Measurements from ENCODE around the gene ARHGAP30.
"Not testable (repeated sequence)": the region's sequence is repeated elsewhere in the genome, so short reads cannot be mapped to it uniquely, and the experiment has no call there.

ARHGAP30 gene

DNA sequence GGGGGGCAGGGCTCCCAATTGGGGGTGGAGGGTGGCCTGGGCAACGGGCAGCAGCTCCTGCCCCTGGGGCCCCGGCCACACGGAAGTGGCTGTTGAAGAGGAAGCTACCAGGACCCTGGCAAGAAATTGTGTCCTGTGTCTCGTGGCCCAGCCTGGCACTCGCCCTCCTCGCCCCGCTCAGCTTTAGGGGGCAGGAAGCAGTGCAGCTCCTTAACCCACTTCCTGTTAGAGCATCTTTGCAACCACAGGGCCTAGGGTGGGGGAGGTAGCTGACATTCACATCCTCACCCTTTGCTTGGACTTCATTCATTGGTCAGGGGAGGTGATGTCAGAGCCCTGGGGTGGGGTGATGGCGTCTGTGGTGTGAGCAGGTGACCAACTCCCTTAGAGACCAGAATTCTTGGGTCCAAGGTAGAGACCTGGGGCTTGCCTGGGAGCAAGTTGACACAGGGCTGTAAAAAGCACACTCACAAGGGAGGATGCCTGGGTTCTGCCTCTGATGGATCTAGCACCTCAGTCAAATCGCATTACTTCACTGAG lies at the start of gene ARHGAP30:
ARHGAP30 (minus strand) TSS at position 161 of the 540 bp plus-strand sequence. CDS start 267 bp downstream, outside the sequence.
- Histone ChIP-seq H3K4me3 (ENCODE audit: low read depth, low read length) (no peak within 1 kb of the TSS), H3K36me3 (replicated peaks) (no peaks in the 10 kb centered on the region), H3K27ac (no peak within 1 kb of the TSS), H3K27me3 (replicated peaks) (no peaks in the 10 kb centered on the region)
- in situ Hi-C loops (cut with HindIII; ENCODE audit: low pct_ligation_motif_present, low sequenced_read_pairs), result no loop called here
- TF ChIP-seq CTCF (IDR thresholded peaks at IDR 0.05; ENCODE audit: low read depth, low read length, missing control alignments), result no peak
- DNase-seq, result no peak

DNA sequence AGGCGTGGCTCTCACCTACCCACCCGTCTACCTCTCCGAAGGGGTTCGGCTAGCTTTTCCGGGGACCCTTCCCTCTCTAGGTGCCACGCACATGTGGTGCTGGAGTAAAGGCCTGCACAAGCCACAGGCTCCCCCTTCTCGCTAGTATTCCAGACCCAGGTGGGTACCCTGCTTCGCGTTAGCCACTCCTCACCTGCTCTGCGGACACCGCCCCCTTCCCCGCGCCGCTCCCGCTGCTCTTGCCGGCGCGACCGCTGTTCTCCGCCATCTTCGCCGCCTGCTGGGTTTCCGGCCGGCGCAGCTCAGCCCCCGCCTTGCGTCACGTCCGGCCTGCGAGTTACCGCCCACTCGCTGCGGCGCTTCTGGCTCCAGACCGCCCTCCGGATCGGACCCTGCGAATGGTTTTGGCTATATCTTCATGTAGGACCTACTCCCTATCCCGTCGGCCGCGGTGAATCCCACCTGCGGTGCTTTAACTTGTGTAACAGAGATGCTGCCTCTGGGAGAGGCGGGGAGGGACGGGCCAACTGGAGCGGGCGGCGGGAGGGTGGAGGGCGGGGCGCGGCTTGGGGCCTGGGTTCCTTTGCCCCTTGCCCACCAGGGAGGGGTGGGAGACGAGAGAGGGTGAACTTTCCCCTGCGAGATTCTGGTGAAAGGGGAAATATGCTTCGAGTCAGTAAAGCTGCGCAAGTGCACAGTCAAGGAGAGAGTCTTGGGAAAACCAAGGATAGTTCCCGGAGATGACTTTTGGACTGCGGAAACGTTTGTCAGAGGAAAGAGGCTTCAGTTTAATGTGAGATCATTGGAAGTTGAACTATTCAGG lies 48.3 kb upstream of the ARHGAP30 start, which contains the start of the genes NIT1 and PFDN2:
NIT1 (plus strand) TSS at position 347 of the 823 bp plus-strand sequence; CDS start at position 419, 72 bp downstream.
PFDN2 (minus strand) TSS at position 279 of the 823 bp plus-strand sequence; CDS start at position 268, 11 bp downstream.
- no peak for TF ChIP-seq CTCF (IDR thresholded peaks at IDR 0.05; ENCODE audit: low read depth, low read length, missing control alignments)

DNA sequence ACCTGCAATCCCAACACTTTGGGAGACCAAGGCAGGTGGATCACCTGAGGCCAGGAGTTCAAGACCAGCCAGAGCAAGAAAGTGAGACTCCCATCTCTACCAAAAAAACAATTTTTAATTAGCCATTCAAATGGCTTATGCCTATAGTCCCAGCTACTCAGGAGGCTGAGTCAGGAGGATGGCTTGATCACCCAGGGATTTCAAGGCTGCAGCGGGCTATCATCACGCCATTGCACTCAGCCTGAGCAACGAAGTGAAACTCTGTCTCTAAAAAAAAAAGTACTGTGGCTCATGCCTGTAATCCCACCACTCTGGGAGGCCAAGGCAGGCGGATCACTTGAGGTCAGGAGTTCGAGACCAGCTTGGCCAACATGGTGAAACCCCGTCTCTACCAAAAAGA lies 46.3 kb upstream of the ARHGAP30 start:
- in situ Hi-C loops (cut with HindIII; ENCODE audit: low pct_ligation_motif_present, low sequenced_read_pairs); DNase-seq; H3K27me3 ChIP-seq (replicated peaks); H3K4me3 ChIP-seq (ENCODE audit: low read depth, low read length): not testable (repeated sequence)
- H3K36me3 ChIP-seq (replicated peaks), result peaks cover 12% of the 10 kb centered on the region
- H3K27ac ChIP-seq, result peak overlapping the region; percentile 73

More for the DNA sequence above, 48.3 kb upstream of the ARHGAP30 start, which contains the start of the genes NIT1 and PFDN2:
- Histone ChIP-seq H3K27me3 (replicated peaks) (no peaks in the 10 kb centered on the region), H3K27ac (peak within 1 kb of the TSS; percentile 94), H3K36me3 (replicated peaks) (peaks cover 31% of the 10 kb centered on the region), H3K4me3 (ENCODE audit: low read depth, low read length) (peak within 1 kb of the TSS; percentile 100)
- DNase-seq, result peak; percentile 78
- in situ Hi-C loops (cut with HindIII; ENCODE audit: low pct_ligation_motif_present, low sequenced_read_pairs), result no loop called here

DNA sequence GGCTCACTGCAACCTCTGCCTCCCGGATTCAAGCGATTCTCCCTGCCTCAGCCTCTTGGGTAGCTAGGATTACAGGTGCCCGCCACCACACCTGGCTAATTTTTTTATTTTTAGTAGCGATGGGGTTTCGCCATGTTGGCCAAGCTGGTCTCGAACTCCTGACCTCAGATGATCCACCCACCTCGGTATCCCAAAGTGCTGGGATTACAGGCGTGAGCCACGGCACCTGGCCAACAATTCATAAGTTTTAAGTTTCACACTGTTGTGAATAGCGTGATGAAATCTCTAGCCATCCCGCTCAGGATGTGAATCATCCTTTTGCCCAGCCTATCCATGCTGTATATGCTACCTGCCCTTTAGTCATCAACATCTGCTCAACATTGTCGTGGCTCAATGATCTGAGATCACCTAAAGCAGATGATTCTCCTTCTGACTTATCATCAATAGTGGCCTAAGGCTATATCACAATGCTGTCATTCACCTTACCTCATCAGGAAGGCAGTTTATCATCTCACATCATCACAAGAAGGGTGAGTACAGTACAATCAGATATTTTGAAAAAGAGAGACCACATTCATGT lies 45.5 kb upstream of the ARHGAP30 start:
- peak; percentile 93 for DNase-seq
- no peaks in the 10 kb centered on the region for H3K27me3 ChIP-seq (replicated peaks)
- H3K4me3 ChIP-seq (ENCODE audit: low read depth, low read length), result no peak overlapping the region
- peaks cover 5% of the 10 kb centered on the region for H3K36me3 ChIP-seq (replicated peaks)
- in situ Hi-C loops (cut with HindIII; ENCODE audit: low pct_ligation_motif_present, low sequenced_read_pairs), result no loop called here
- TF ChIP-seq CTCF (IDR thresholded peaks at IDR 0.05; ENCODE audit: low read depth, low read length, missing control alignments), result no peak
- H3K27ac ChIP-seq, result peak overlapping the region; percentile 73

- TF ChIP-seq CTCF (IDR thresholded peaks at IDR 0.05; ENCODE audit: low read depth, low read length, missing control alignments), result no peak
- no peak for DNase-seq
- in situ Hi-C loops (cut with HindIII; ENCODE audit: low pct_ligation_motif_present, low sequenced_read_pairs), result no loop called here
- peak overlapping the region; percentile 73 for H3K27ac ChIP-seq
- H3K27me3 ChIP-seq (replicated peaks), result no peaks in the 10 kb centered on the region
- H3K36me3 ChIP-seq (replicated peaks), result no peaks in the 10 kb centered on the region
- H3K4me3 ChIP-seq (ENCODE audit: low read depth, low read length), result no peak overlapping the region
These were observed 44.9 kb upstream of the ARHGAP30 start for GRCh38 chr1:161114556-161114955.

DNA sequence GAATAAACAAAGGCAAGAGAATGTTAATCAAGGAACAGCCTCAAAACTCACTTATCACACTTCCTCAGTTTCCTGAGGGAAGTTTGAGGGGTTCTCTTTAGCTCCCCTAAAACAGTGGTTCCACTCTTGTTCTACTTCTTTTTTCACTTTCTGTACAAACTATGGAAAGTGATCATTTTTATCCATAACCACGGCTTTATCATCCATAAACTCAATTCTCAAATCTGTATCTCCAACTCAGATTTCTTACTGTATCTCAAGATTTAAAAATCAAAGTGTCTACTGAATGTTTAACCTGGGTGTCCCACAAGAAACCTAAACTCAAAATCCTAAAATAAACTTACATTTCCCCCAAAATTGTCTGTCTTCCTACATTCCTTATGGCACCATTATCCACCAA lies 44.2 kb upstream of the ARHGAP30 start:
- peak overlapping the region; percentile 73 for H3K27ac ChIP-seq
- no peaks in the 10 kb centered on the region for H3K36me3 ChIP-seq (replicated peaks)
- DNase-seq, result no peak
- no peak for TF ChIP-seq CTCF (IDR thresholded peaks at IDR 0.05; ENCODE audit: low read depth, low read length, missing control alignments)
- no peaks in the 10 kb centered on the region for H3K27me3 ChIP-seq (replicated peaks)
- no peak overlapping the region for H3K4me3 ChIP-seq (ENCODE audit: low read depth, low read length)
- in situ Hi-C loops (cut with HindIII; ENCODE audit: low pct_ligation_motif_present, low sequenced_read_pairs), result no loop called here
